Astrocyte (in vitro differentiated cells and primary cell): Measurements from ENCODE around the gene FAM25A.
"Not testable (repeated sequence)": the region's sequence is repeated elsewhere in the genome, so short reads cannot be mapped to it uniquely, and the experiment has no call there.

Source experiments
- CTCF ChIP-seq: IDR thresholded peaks from 2 replicates; pipeline ENCODE4 v1.5.1; 2011; ENCODE audit warnings: low read depth, mild to moderate bottlenecking, inconsistent platforms, low read length, moderate library complexity; ENCODE audit not compliant: insufficient read depth
- EZH2 ChIP-seq: IDR thresholded peaks from 2 replicates; pipeline ENCODE4 v1.6.1; 2012; ENCODE audit warnings: mild to moderate bottlenecking, low read length, inconsistent platforms; ENCODE audit not compliant: insufficient read depth

GRCh38 chr10:86991362-86991761 is 28.7 kb upstream of the FAM25A start:
- TF ChIP-seq EZH2, CTCF: not testable (repeated sequence)
